Aorta (tissue), 5 donors: ENCODE data around the gene ADH1C. TPM values are rescaled to one million over a fixed set of nuclear protein-coding genes. Genes with fewer than 3 reads are reported as not detected.
"Not testable (repeated sequence)": the region's sequence is repeated elsewhere in the genome, so short reads cannot be mapped to it uniquely, and the experiment has no call there.

ENCODE experiments used
- ATAC-seq: fragments of 200-7000 bp; cut with Tn5 transposase; one replicate; pipeline ENCODE4 v1.9.1; 2022; ENCODE audit warnings: moderate library complexity; ENCODE audit not compliant: low FRiP score
- DNase-seq, 2 donors: peaks; one replicate each; pipeline ENCODE4 v3.0.0-alpha.2; 2020
- H3K27ac ChIP-seq, 2 donors: one replicate each; pipeline ENCODE4 v1.5.1; 2013; ENCODE audit warnings: low read length in 2 of 2, mild to moderate bottlenecking in 2 of 2, moderate library complexity in 2 of 2, control low read depth in 1 of 2, inconsistent platforms in 1 of 2, low read depth in 1 of 2
- H3K27me3 ChIP-seq, 2 donors: one replicate each; pipeline ENCODE4 v1.6.1; 2013; ENCODE audit warnings: control low read depth in 1 of 2, low read length in 1 of 2, mild to moderate bottlenecking in 1 of 2, moderate library complexity in 1 of 2; ENCODE audit not compliant: insufficient read depth in 2 of 2, control insufficient read depth in 1 of 2
- H3K36me3 ChIP-seq, 2 donors: one replicate each; pipeline ENCODE4 v1.6.1; 2013; ENCODE audit warnings: control low read depth in 1 of 2, low read length in 1 of 2, mild to moderate bottlenecking in 1 of 2; ENCODE audit not compliant: insufficient read depth in 2 of 2, control insufficient read depth in 1 of 2
- H3K4me1 ChIP-seq, 2 donors: one replicate each; pipeline ENCODE4 v1.6.1; 2013; ENCODE audit warnings: low read length in 2 of 2, control low read depth in 1 of 2, mild to moderate bottlenecking in 1 of 2, moderate library complexity in 1 of 2; ENCODE audit not compliant: insufficient read depth in 2 of 2, control insufficient read depth in 1 of 2
- H3K4me3 ChIP-seq, 2 donors: one replicate each; pipeline ENCODE4 v1.5.1; 2013; ENCODE audit warnings: low read length in 2 of 2, control low read depth in 1 of 2, mild to moderate bottlenecking in 1 of 2
- H3K9me3 ChIP-seq: one replicate; pipeline ENCODE4 v1.6.1; 2013; ENCODE audit warnings: mild to moderate bottlenecking, low read length; ENCODE audit not compliant: control insufficient read depth
- WGBS, 2 donors: extraction: QIAGEN DNeasy Blood & Tissue Kit; methylation state at CpG; one replicate each; pipeline ENCODE4 v1.1.7; 2013; 5-methylcytosine and 5-hydroxymethylcytosine counted together
- intact Hi-C, 2 donors: fragments of 100-400 bp; cut with DNase I; formaldehyde crosslinking; loops; one replicate each; pipeline versions ENCODE4 v1.14.2 to v1.15.0; 2022
- polyA plus RNA-seq, 2 donors: library from polyadenylated mRNA; stranded (reverse); fragments of 200-250 nt; gene quantifications; one replicate each; pipeline ENCODE4 v1.2.3, GENCODE V29; 2013
- total RNA-seq, 2 donors: library from RNA; stranded (reverse); fragmentation: NEBNext Ultra II Directional; extraction: Animal tissue kit (Norgen Biotek cat#: 25700); gene quantifications; one replicate each; pipeline ENCODE4 v1.2.1, GENCODE V29; 2021
- donor health status: healthy with polysubstance abuse.
- donor health status: Bipolar disorder and iron deficiency.
- donor health status: DM: no; HTN: no; CAD: no.
- donor health status: DM: no; HTN: no; CAD: no.
- donor health status: DM: yes; HTN: yes; CAD: no.

ADH1C gene
- total and polyA plus RNA-seq, 4 donors, result 2.8 to 21.2 (median 7.6) TPM

GRCh38 chr4:99342624-99343023 lies 9.9 kb downstream of the ADH1C start:
- H3K27me3 ChIP-seq, H3K27ac ChIP-seq, H3K4me3 ChIP-seq, DNase-seq, H3K36me3 ChIP-seq, H3K4me1 ChIP-seq, intact Hi-C loops, ATAC-seq, H3K9me3 ChIP-seq: not testable (repeated sequence)
- WGBS, 2 donors, result 72 to 96% methylated on average over 7 of the region's 7 CpGs

- no peak for ATAC-seq
- WGBS, 2 donors, result 96 to 97% methylated on average over 1 of the region's 1 CpG
- H3K4me1 ChIP-seq, result no peaks in the 10 kb centered on the region
- no peak for DNase-seq
- intact Hi-C loops, result no loop called here
- no peaks in the 10 kb centered on the region for H3K9me3 ChIP-seq
- no peaks in the 10 kb centered on the region for H3K36me3 ChIP-seq
- no peak overlapping the region for H3K4me3 ChIP-seq
- no peaks in the 10 kb centered on the region for H3K27me3 ChIP-seq
- no peak overlapping the region for H3K27ac ChIP-seq
These were observed 11.1 kb downstream of the ADH1C start for GRCh38 chr4:99341426-99341825.

- Histone ChIP-seq H3K27ac (no peak overlapping the region), H3K9me3 (no peaks in the 10 kb centered on the region), H3K36me3 (no peaks in the 10 kb centered on the region), H3K27me3 (no peaks in the 10 kb centered on the region), H3K4me3 (no peak overlapping the region), H3K4me1 (no peaks in the 10 kb centered on the region)
- 93 to 95% methylated on average over 3 of the region's 3 CpGs for WGBS, 2 donors
- intact Hi-C loops, result no loop called here
- DNase-seq (no peak), ATAC-seq (no peak)
These were observed 13.4 kb downstream of the ADH1C start for GRCh38 chr4:99339172-99339571.

- DNase-seq (no peak), ATAC-seq (no peak)
- Histone ChIP-seq H3K27me3 (no peaks in the 10 kb centered on the region), H3K9me3 (no peaks in the 10 kb centered on the region), H3K4me1 (no peaks in the 10 kb centered on the region), H3K27ac (no peak overlapping the region), H3K4me3 (no peak overlapping the region), H3K36me3 (no peaks in the 10 kb centered on the region)
- intact Hi-C loops, result no loop called here
- WGBS, 2 donors, result 77% methylated on average over 4 of the region's 4 CpGs
These were observed 16.0 kb downstream of the ADH1C start for GRCh38 chr4:99336553-99336952.

- ATAC-seq (no peak), DNase-seq (no peak)
- no peaks in the 10 kb centered on the region for H3K27me3 ChIP-seq
- H3K36me3 ChIP-seq, result no peaks in the 10 kb centered on the region
- H3K4me1 ChIP-seq, result no peaks in the 10 kb centered on the region
- H3K9me3 ChIP-seq, result peaks cover under 1% of the 10 kb centered on the region
- intact Hi-C loops, result no loop called here
- H3K4me3 ChIP-seq, result no peak overlapping the region
- no peak overlapping the region for H3K27ac ChIP-seq
- WGBS, 2 donors, result 82 to 87% methylated on average over 1 of the region's 1 CpG
These were observed 17.7 kb downstream of the ADH1C start for GRCh38 chr4:99334880-99335279.

- Histone ChIP-seq H3K36me3 (no peaks in the 10 kb centered on the region), H3K4me3 (no peak overlapping the region), H3K9me3 (peaks cover 4% of the 10 kb centered on the region), H3K4me1 (no peaks in the 10 kb centered on the region), H3K27me3 (no peaks in the 10 kb centered on the region), H3K27ac (no peak overlapping the region)
- ATAC-seq (no peak), DNase-seq (no peak)
- 96% methylated on average over 3 of the region's 3 CpGs for WGBS, 2 donors
- intact Hi-C loops, result no loop called here
These were observed 21.9 kb downstream of the ADH1C start for GRCh38 chr4:99330648-99331047.

GRCh38 chr4:99329876-99330275 lies 22.7 kb downstream of the ADH1C start:
- intact Hi-C loops, result no loop called here
- Histone ChIP-seq H3K4me3 (no peak overlapping the region), H3K27me3 (no peaks in the 10 kb centered on the region), H3K36me3 (no peaks in the 10 kb centered on the region), H3K27ac (no peak overlapping the region), H3K4me1 (no peaks in the 10 kb centered on the region), H3K9me3 (peaks cover 4% of the 10 kb centered on the region)
- 50 to 56% methylated on average over 2 of the region's 2 CpGs for WGBS, 2 donors
- ATAC-seq, result no peak
- DNase-seq, result no peak

- Histone ChIP-seq H3K36me3 (no peaks in the 10 kb centered on the region), H3K9me3 (peaks cover 4% of the 10 kb centered on the region), H3K4me3 (no peak overlapping the region), H3K27ac (no peak overlapping the region), H3K4me1 (peaks cover 0 to 5% of the 10 kb centered on the region in 2 donors), H3K27me3 (no peaks in the 10 kb centered on the region)
- ATAC-seq (peak; percentile 81), DNase-seq (peak; percentile 76)
- 1 to 2% methylated on average over 3 of the region's 3 CpGs for WGBS, 2 donors
- intact Hi-C loops, result loop anchor here in 1 of 2 donors (5.0 kb wide), 1 partner anchor 57 kb away; no protein-coding TSS in a partner anchor
These were observed 27.6 kb downstream of the ADH1C start for GRCh38 chr4:99324979-99325378.

GRCh38 chr4:99324361-99324760 lies 28.2 kb downstream of the ADH1C start:
- DNase-seq (no peak), ATAC-seq (peak; percentile 36)
- H3K27ac ChIP-seq, result peak overlapping the region; percentile 22 to 56
- intact Hi-C loops, result loop anchor here in 1 of 2 donors (5.0 kb wide), 1 partner anchor 58 kb away; no protein-coding TSS in a partner anchor
- no peaks in the 10 kb centered on the region for H3K36me3 ChIP-seq
- H3K4me3 ChIP-seq, result no peak overlapping the region
- 13 to 15% methylated on average over 1 of the region's 1 CpG for WGBS, 2 donors
- H3K27me3 ChIP-seq, result no peaks in the 10 kb centered on the region
- H3K4me1 ChIP-seq, result peaks cover 2 to 5% of the 10 kb centered on the region in 2 donors
- peaks cover 2% of the 10 kb centered on the region for H3K9me3 ChIP-seq
